NCI-H446 treated with DMSO at 0.1 percent for 48 hours (cell line): ENCODE data around the gene P2RX6.

Source experiments
- DNase-seq: peaks from one replicate; lab custom pipeline; 2025; lab: John Stamatoyannopoulos, UW

P2RX6 gene

GRCh38 chr22:21075516-21076138 is 60.7 kb downstream of the P2RX6 start:
- no peak for DNase-seq

- no peak for DNase-seq
Observed at GRCh38 chr22:21076912-21077625, 62.1 kb downstream of the P2RX6 start.
